SH-SY5Y (cell line): ENCODE measurements around the gene SCYGR1.

ENCODE experiments used
- GATA2 ChIP-seq: IDR thresholded peaks from 2 replicates; pipeline ENCODE4 v1.6.1; 2011; ENCODE audit warnings: mild to moderate bottlenecking, low read depth, low read length
- GATA3 ChIP-seq: IDR thresholded peaks from 2 replicates; pipeline ENCODE4 v1.6.1; 2011; ENCODE audit warnings: low read depth, mild to moderate bottlenecking, low read length, moderate library complexity

GRCh38 chr2:227402959-227403358 lies 15.2 kb upstream of the SCYGR1 start:
- no peak for TF ChIP-seq GATA3
- TF ChIP-seq GATA2, result no peak
